Raji (cell line): ENCODE measurements around the gene NEK9.

Experiments
- POLR2A ChIP-seq: IDR thresholded peaks from 2 replicates; pipeline ENCODE4 v1.6.1; 2011; ENCODE audit warnings: low read depth, low read length, control low read depth; ENCODE audit not compliant: insufficient read depth

The NEK9 gene

DNA sequence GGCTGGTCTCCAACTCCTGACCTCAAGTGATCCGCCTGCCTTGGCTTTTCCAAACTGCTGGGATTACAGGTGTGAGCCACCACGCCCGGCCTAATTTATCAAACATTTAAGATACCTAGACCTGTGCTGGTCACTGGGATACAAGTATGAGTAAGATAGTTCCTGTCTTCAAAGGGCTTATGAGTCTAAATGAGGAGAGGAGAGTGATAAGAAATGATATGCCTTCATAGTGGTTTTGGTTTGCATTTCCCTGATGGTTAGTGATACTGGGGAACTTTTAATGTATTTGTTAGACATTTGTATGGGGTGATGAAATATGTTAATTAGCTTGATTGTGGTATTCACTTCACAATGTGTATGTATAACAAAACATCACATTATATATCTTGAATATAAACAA is 28.3 kb upstream of the NEK9 start:
- TF ChIP-seq POLR2A = no peak

DNA sequence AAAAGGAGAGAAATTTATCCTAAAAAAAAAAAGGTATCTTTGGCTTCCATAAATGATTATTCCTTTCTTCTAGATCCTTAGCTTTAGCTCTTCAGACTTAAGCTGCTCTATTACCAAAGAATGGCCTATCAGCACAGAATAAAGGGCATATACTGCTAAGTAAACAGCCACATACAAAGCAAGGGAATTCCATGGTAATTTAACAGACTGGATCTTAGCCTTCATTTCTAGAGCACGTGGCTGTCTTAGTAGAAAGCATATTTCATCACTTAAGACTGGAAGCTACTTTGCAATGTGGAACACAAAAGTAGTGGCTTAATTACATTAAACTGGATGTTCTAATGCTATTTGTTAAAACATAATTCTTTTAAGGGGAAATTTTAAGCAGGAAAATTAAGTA is 26.4 kb upstream of the NEK9 start:
- no peak for TF ChIP-seq POLR2A

DNA sequence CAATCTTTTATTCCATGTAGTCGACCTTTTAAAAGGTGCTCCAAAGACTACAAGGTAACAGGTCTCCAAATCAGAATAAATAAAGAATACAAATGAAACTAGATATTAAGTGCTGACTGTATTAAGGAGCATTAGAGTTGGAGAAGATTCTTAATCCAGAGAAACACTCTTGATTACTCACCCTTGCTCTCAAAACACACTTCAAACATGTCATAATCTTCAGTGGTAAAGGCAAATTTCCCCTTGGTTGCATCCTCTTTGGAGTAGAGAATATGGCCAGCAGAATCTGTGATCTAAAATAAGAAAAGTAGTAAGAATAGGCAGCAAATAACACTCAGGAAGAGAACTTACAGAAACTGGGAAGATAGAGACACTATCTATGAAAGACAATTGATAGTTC is 25.0 kb upstream of the NEK9 start:
- TF ChIP-seq POLR2A = no peak

DNA sequence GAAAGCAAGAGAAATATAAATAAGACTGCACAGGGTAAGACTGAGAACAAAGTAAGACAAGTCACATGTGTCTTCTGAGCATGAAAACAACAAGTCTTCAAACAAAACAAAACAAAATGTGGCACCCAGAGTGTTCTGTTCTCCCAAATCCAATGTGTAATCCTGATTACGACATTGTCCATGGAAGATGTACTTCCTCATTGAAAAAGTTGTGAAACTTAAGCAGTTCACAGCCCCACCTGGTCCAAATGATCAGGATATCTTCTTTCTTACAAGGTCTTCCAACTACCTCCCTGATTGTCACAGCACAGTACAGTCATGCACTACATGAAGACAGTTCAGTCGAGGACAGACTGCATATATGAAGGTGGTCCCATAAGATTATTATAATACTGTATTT is 23.3 kb upstream of the NEK9 start:
- no peak for TF ChIP-seq POLR2A

DNA sequence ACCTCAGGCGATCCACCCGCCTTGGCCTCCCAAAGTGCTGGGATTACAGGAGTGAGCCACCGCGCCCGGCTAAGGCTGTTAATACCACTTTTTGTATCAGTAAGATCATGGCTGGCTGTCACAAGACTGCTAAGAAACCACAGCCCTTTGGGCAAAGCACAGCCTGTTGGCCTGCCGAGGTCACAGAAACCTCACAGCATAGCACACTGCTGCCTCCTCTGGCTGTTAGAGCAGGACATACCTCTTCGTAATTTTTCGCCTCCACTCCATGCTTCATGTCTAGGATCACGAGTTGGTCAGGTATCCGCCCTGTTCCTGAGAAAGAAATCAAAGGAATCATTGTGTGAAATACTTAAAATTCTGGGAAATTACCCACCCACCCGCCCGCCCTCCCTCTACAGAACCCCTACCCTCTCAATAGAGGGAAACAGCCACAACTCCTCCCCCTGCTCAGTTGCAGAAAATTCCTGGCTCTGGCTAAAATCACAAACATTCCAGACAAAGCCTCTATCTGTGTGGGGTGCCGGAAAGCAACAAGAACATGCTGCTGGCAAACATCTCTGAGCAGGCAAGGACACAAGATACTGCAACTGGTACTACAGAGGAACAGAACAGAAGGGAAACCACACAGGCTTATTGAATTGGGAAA is 20.7 kb upstream of the NEK9 start:
- no peak for TF ChIP-seq POLR2A

DNA sequence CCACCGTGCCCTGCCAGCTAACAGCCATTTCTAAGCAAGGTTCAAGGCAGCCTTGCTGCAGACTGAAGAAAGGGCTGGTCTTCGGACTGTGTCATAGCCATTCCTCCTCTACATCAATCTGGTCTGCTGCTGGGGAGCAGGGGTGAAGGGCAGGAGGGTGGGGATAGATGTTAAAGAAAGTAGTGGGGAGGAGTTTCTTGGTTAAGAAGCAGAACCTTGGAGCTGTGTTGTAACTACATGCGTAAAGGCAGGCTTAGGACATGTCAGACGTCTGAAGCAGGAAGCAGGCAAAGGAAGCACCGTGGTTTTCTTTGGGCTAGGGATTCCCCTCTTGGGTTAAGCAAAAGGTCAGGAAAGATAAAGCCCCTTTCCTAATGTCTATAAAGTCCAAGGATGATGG is 18.1 kb upstream of the NEK9 start:
- no peak for TF ChIP-seq POLR2A

DNA sequence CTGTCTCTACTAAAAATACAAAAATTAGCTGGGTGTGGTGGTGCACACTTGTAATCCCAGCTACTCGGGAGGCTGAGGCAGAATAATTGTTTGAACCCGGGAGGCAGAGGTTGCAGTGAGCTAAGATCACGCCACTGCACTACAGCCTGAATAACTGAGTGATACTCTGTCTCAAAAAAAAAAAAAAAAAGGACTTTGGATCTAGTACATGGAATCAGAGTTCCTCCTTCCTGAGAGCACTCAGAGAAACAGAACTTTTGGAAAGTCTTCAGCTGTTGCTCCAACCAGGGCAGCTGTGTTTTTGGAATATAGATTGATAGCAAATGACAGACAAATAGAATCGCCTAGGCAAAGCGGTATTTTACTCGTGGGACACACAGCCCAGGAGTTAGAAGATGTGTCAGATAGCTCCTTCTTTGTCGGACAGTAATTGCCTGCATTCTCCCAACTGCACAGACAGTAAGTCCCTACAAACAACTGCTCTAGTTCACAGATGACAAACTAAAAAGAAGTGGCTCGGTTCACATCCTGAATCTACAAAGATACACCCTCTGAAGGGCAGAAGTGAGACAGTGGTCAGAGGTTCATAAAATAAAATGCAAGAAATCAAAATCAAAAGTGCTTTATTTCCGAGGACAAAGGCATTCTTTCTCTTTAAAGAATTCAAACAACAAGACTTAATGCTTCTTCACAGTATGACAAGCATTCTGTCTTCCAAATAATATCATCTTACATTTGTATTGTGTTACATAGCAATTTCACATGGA is 17.1 kb upstream of the NEK9 start:
- no peak for TF ChIP-seq POLR2A

DNA sequence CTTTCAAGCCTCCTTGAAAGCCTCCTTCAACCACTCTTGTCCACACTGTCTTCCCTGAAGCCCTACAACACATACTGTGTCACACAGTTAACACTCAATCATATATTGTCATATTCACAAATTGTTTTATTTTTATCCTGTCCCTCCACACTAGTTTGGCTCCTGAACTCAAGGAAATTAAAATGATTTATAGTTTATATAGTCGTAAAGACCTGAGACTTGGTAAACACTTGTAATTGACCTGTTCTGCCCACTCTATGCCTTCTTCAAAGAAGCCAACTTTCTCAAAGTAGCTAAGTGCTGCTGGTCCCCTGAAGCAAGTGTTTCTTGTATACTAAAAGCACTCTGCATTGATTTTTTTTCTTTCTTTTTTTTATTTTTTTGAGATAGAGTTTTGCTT is 15.6 kb upstream of the NEK9 start:
- no peak for TF ChIP-seq POLR2A

DNA sequence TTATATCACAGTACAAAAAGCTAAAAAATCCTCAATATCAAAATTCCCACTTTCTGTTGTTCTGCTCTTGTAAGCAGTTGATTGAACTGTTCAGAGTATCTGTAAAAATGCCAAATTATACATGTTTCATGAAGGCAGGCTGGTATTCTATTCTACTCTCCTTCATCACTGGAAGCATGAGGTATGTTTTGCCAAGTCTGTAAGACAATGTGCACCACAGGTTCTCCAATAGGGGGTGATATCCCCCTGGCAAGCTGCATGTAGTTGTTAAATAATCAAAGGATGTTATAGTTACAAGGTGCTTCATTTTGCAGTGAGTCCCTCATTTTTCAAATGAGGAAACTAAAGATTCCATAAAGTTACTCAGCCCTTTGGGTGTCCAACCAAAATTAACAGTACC is 15.1 kb upstream of the NEK9 start:
- TF ChIP-seq POLR2A = no peak

DNA sequence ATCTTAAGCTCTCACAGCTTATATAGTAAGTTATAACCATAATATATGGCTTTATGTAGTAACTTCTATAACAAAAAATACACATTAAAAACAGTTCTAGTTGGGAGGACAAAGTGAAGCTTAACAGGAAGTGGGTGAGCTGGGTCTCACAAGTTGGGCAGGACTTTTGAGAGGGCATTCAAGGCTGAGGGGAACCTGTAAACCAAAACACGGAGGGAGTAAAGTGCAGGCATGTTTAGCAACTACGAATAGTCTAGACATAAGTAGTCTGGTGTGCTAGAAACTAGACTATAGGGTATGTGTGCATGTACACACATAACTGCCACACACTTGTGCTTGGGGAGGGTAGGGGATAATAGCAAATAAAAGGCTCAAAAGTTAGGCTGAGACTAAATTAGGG is 14.2 kb upstream of the NEK9 start:
- no peak for TF ChIP-seq POLR2A

DNA sequence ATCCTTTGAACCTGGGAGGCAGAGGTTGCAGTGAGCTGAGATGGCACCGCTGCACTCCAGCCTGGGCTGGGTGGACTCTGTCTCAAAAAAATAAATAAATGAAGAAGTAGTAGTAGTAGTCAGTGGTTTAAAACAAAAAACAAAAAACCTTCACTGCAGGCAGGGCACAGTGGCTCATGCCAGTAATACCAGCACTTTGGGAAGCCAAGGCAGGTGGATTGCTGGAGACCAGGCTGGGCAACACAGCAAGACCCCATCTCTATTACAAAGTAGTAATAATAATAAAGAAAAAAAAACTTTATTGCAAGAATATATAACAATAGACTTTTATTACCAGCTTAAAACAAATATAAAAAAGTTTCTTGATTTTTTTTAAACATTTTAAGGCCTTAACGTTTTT is 13.8 kb upstream of the NEK9 start:
- TF ChIP-seq POLR2A = no peak

DNA sequence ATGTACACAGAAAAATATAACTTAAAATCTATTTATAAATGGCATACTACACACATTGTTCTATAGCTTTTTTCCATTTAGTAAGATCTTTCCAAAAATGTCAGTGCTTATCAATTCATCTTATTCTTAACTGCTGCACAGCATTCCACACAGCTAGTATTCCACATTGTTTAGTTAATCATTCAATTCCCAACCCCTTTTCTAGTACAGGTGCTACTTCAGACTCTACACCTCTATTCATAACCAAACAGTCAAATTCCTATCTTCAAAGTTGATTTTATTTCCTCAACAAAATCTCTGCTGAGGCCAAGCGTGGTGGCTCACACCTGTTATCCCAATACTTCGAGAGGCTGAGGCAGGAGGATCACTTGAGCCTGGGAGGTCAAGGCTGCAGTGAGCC is 12.3 kb upstream of the NEK9 start:
- TF ChIP-seq POLR2A = no peak

DNA sequence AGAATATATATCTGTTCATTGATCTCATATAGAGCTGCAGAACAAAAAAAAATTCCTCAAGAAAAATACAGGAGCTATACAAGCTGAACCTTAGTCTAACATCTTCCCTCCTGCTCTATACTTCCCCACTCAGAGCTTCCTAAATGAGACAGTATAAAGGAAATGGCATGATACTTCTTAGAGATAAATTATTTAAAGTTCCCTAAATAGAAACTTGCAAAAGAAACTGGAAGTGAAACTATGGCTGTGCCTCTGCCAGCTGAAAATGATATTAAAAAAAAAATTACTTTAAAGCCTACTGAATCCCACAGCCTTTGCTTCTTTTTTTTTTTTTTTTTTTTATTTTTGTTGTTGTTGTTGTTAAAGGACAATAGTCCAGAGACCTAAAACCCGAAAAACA is 11.6 kb upstream of the NEK9 start:
- no peak for TF ChIP-seq POLR2A

DNA sequence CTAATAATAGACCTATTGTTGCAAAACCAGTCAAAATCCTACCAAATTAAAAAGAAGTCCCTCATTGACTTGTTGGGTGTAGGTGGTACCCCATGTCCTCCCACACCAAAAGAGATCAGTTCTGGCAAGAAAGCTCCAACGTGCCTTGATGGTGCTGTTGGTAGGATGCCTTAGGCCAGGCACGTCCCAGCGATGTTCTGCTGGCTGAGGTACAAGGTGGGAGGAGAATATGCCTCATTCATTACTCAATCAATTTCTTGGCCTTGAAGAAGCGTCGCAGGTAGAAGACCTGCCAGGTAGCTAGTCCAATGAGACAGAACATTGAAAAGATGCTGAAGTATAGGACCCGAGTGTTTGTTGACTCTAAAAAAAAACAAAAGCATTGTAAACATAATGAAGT is 7.8 kb upstream of the NEK9 start:
- TF ChIP-seq POLR2A = no peak

DNA sequence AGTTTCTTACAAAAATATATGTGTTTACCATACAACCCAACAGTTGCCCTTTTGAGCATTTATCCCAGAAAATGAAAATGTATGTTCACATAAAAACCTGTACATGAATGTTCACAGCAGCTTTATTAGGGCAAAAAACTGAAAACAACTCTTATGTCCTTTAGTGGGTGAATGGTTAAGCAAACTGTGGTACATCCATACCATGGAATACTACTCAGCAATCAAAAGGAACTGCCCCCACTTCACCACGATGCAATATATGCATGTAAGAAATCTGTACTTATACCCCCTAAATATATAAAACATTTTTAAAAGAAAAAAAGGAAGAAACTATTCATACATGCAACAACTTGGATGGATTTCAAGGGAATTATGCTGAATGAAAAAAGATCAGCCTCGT is 6.7 kb upstream of the NEK9 start:
- TF ChIP-seq POLR2A = no peak

DNA sequence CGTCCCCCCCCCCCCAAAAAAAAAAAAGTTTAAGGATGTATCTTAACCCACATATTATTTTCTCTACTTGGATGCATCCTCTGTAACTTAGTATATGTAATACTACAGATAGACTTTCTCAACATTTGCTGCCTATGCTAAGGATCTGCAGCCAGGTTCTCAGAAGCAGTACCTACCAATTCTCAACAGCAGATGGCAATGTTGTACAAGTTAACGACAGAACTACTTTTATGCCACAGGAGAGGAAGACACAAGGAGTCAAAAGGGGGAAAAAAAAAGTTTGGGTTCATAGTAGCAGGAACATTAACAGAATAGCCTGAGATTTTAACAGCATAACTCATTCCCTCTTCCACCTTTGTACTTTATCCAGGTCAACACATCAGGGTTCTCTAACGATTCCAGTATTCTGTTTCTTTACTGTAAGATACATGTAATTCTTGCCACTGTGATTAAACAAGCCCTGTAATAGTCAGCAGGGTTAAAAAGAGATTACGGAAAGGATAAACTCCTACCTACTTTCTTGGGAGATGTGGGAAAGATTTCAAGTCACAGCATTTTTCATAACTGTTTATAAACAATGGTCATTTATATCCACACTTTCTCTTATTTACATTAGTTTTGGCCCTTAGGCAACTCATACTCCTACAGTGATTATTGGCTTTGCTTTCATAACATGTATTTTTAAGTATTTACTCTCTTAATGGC is 5.7 kb upstream of the NEK9 start:
- no peak for TF ChIP-seq POLR2A
